Medulla oblongata (tissue), 1 donor: ENCODE results near the gene RNF225.
"Not testable (repeated sequence)": the region's sequence is repeated elsewhere in the genome, so short reads cannot be mapped to it uniquely, and the experiment has no call there.

Source experiments
- DNase-seq: peaks from one replicate; pipeline ENCODE4 v3.0.0-alpha.2; 2015; ENCODE audit errors: extremely low spot score

Gene RNF225

GRCh38 chr19:58387338-58388174 is 7.9 kb upstream of the RNF225 start:
- DNase-seq = no peak

GRCh38 chr19:58388175-58388526 is 7.3 kb upstream of the RNF225 start:
- DNase-seq = no peak

- no peak for DNase-seq
Observed at GRCh38 chr19:58392945-58393724, 2.3 kb upstream of the RNF225 start.

GRCh38 chr19:58393725-58394033 is 1.8 kb upstream of the RNF225 start:
- DNase-seq = no peak

- no peak for DNase-seq
Observed at GRCh38 chr19:58394821-58395219, 636 bp upstream of the RNF225 start.

GRCh38 chr19:58395979-58396627 is 647 bp downstream of the RNF225 start:
- DNase-seq = no peak

GRCh38 chr19:58396691-58397532 is 1.5 kb downstream of the RNF225 start:
- DNase-seq = no peak

- no peak for DNase-seq
Observed at GRCh38 chr19:58397533-58398037, 2.1 kb downstream of the RNF225 start.

GRCh38 chr19:58398087-58398486 is 2.6 kb downstream of the RNF225 start:
- DNase-seq = no peak

- no peak for DNase-seq
Observed at GRCh38 chr19:58398545-58398944, 3.1 kb downstream of the RNF225 start.

- no peak for DNase-seq
Observed at GRCh38 chr19:58399903-58400302, 4.4 kb downstream of the RNF225 start.

- peak; percentile 78 for DNase-seq
Observed at GRCh38 chr19:58400316-58400915, 5.0 kb downstream of the RNF225 start.

- peak; percentile 100 for DNase-seq
Observed at GRCh38 chr19:58400916-58401839, 5.7 kb downstream of the RNF225 start.

- DNase-seq = no peak
Observed at GRCh38 chr19:58401840-58402421, 6.5 kb downstream of the RNF225 start.

- DNase-seq = not testable (repeated sequence)
Observed at GRCh38 chr19:58403920-58404478, 8.5 kb downstream of the RNF225 start.

- no peak for DNase-seq
Observed at GRCh38 chr19:58406818-58407657, 11.6 kb downstream of the RNF225 start.

GRCh38 chr19:58407658-58408151 is 12.2 kb downstream of the RNF225 start:
- DNase-seq = no peak
